ENCODE measurements around the gene CD4.

The CD4 gene

GRCh38 chr12:6817098-6817497 is 27.8 kb downstream of the CD4 start:
- DNase-seq (ENCODE audit: low read depth) = no peak

GRCh38 chr12:6817662-6818157 is 28.4 kb downstream of the CD4 start:
- DNase-seq (ENCODE audit: low read depth) = no peak

- DNase-seq (ENCODE audit: low read depth) = no peak
Measured at GRCh38 chr12:6818222-6818621, 28.9 kb downstream of the CD4 start.

- DNase-seq (ENCODE audit: low read depth) = no peak
Measured at GRCh38 chr12:6818645-6819044, 29.3 kb downstream of the CD4 start.

GRCh38 chr12:6819106-6820030 is 30.0 kb downstream of the CD4 start:
- no peak for DNase-seq (ENCODE audit: low read depth)

GRCh38 chr12:6820166-6820565 is 30.8 kb downstream of the CD4 start:
- no peak for DNase-seq (ENCODE audit: low read depth)

GRCh38 chr12:6821591-6822425 is 32.5 kb downstream of the CD4 start, which contains the start of gene GPR162:
Gene GPR162 (plus strand): TSS chr12:6821821. CDS start chr12:6823899, 2,078 bp downstream.
- no peak for DNase-seq (ENCODE audit: low read depth)

GRCh38 chr12:6822426-6823135 is 33.3 kb downstream of the CD4 start:
- DNase-seq (ENCODE audit: low read depth) = no peak

- DNase-seq (ENCODE audit: low read depth) = no peak
Measured at GRCh38 chr12:6823182-6824084, 34.1 kb downstream of the CD4 start.

- no peak for DNase-seq (ENCODE audit: low read depth)
Measured at GRCh38 chr12:6824085-6824775, 34.9 kb downstream of the CD4 start.

GRCh38 chr12:6824901-6825381 is 35.6 kb downstream of the CD4 start:
- DNase-seq (ENCODE audit: low read depth) = no peak

GRCh38 chr12:6825398-6826124 is 36.2 kb downstream of the CD4 start:
- DNase-seq (ENCODE audit: low read depth) = peak; percentile 68

GRCh38 chr12:6826125-6826733 is 36.9 kb downstream of the CD4 start:
- no peak for DNase-seq (ENCODE audit: low read depth)

- DNase-seq (ENCODE audit: low read depth) = no peak
Measured at GRCh38 chr12:6826734-6827436, 37.6 kb downstream of the CD4 start.

GRCh38 chr12:6827437-6827911 is 38.1 kb downstream of the CD4 start:
- DNase-seq (ENCODE audit: low read depth) = no peak

- DNase-seq (ENCODE audit: low read depth) = no peak
Measured at GRCh38 chr12:6827982-6828780, 38.9 kb downstream of the CD4 start, which contains the start of gene P3H3. Gene P3H3 (plus strand): TSS chr12:6828407. CDS start chr12:6828441, 34 bp downstream.

Data from activated T-helper 1 cell treated with Interleukin-2 at 50 U/mL for 16 hours (primary cell).